GM23338 (cell line): Measurements from ENCODE around the gene NFXL1. TPM values are rescaled to one million over a fixed set of nuclear protein-coding genes. Genes with fewer than 3 reads are reported as not detected.

Experiments used
- ATAC-seq: fragments of 200-7000 bp; cut with Tn5 transposase; 3 replicates; pipeline ENCODE4 v1.9.1; 2020
- DNase-seq: peaks from one replicate; pipeline ENCODE4 v3.0.0-alpha.2; 2015; ENCODE audit warnings: low spot score
- H2AFZ ChIP-seq: fragments of 200-600 bp; sonication (generic); 2 replicates; pipeline ENCODE4 v1.8.0; 2016; ENCODE audit warnings: antibody characterized with exemption, mild to moderate bottlenecking, moderate library complexity
- H3F3A ChIP-seq: fragments of 200-600 bp; sonication (generic); replicated peaks from 2 replicates; pipeline ENCODE4 v1.8.0; 2017; ENCODE audit warnings: antibody characterized with exemption, mixed run types, low read depth
- H3K27ac ChIP-seq: fragments of 200-600 bp; sonication (generic); 2 replicates; pipeline ENCODE4 v1.6.1; 2016; ENCODE audit warnings: low read depth
- H3K27me3 ChIP-seq: fragments of 200-600 bp; sonication (generic); 2 replicates; pipeline ENCODE4 v1.8.0; 2016; ENCODE audit warnings: mild to moderate bottlenecking, mixed run types, moderate library complexity; ENCODE audit not compliant: insufficient read depth
- H3K36me3 ChIP-seq: fragments of 200-600 bp; sonication (generic); 2 replicates; pipeline ENCODE4 v1.8.0; 2016; ENCODE audit warnings: mild to moderate bottlenecking; ENCODE audit not compliant: insufficient read depth
- H3K4me1 ChIP-seq: fragments of 200-600 bp; sonication (generic); 2 replicates; pipeline ENCODE4 v1.8.0; 2016; ENCODE audit warnings: mild to moderate bottlenecking, moderate library complexity; ENCODE audit not compliant: insufficient read depth
- H3K4me2 ChIP-seq: fragments of 200-600 bp; sonication (generic); 2 replicates; pipeline ENCODE4 v1.7.1; 2017; ENCODE audit warnings: mixed run types
- H3K4me3 ChIP-seq: fragments of 200-600 bp; sonication (generic); 2 replicates; pipeline ENCODE4 v1.6.1; 2016; ENCODE audit warnings: mixed run types
- H3K79me2 ChIP-seq: fragments of 200-600 bp; sonication (generic); replicated peaks from 2 replicates; pipeline ENCODE4 v1.8.0; 2017; ENCODE audit warnings: mild to moderate bottlenecking; ENCODE audit not compliant: insufficient read depth
- H3K9me2 ChIP-seq: fragments of 200-600 bp; sonication (generic); 2 replicates; pipeline ENCODE4 v1.8.0; 2017; ENCODE audit not compliant: insufficient read depth
- H4K20me1 ChIP-seq: fragments of 200-600 bp; sonication (generic); replicated peaks from 2 replicates; pipeline ENCODE4 v1.8.0; 2017; ENCODE audit warnings: mild to moderate bottlenecking; ENCODE audit not compliant: insufficient read depth
- H3K27ac Mint-ChIP-seq: 2 replicates; pipeline ENCODE4 v1.8.0; 2020; ENCODE audit warnings: inconsistent platforms, mild to moderate bottlenecking, moderate library complexity, mixed read lengths
- H3K27me3 Mint-ChIP-seq: 3 replicates; pipeline ENCODE4 v1.8.0; 2022; ENCODE audit warnings: low read depth, mild to moderate bottlenecking, moderate library complexity, mixed read lengths, inconsistent platforms; ENCODE audit not compliant: insufficient read depth, poor library complexity
- H3K36me3 Mint-ChIP-seq: 3 replicates; pipeline ENCODE4 v1.8.0; 2021; ENCODE audit warnings: low read depth, mild to moderate bottlenecking, inconsistent platforms, moderate library complexity, mixed read lengths
- H3K4me1 Mint-ChIP-seq: 3 replicates; pipeline ENCODE4 v1.8.0; 2020; ENCODE audit warnings: mild to moderate bottlenecking, inconsistent platforms, mixed read lengths
- H3K4me3 Mint-ChIP-seq: 3 replicates; pipeline ENCODE4 v1.8.0; 2021; ENCODE audit warnings: moderate library complexity, mild to moderate bottlenecking, inconsistent platforms, mixed read lengths
- H3K9me3 Mint-ChIP-seq: 3 replicates; pipeline ENCODE4 v1.8.0; 2020; ENCODE audit warnings: moderate library complexity, mild to moderate bottlenecking, inconsistent platforms, mixed read lengths
- CREB1 ChIP-seq: fragments of 250-450 bp; sonication (Bioruptor Pico); IDR thresholded peaks from 2 replicates; pipeline ENCODE4 v1.5.0; 2020; ENCODE audit warnings: low read depth, mild to moderate bottlenecking, moderate library complexity
- CTCF ChIP-seq, 2 experiments: fragments of 200-600 bp in 1 of 2; sonication (generic) in 1 of 2; conservative IDR thresholded peaks; 2 replicates each; pipeline versions ENCODE4 v1.5.1 to v1.6.1; 2016 to 2017; ENCODE audit warnings: antibody characterized with exemption in 2 of 2, low read depth in 2 of 2, mild to moderate bottlenecking in 2 of 2, moderate library complexity in 1 of 2
- ETS1 ChIP-seq: IDR thresholded peaks from 2 replicates; pipeline ENCODE4 v1.6.1; 2016; ENCODE audit warnings: antibody characterized with exemption
- EZH2phosphoT487 ChIP-seq: fragments of 200-600 bp; sonication (generic); IDR thresholded peaks from one replicate; pipeline ENCODE4 v1.8.1; 2018; ENCODE audit warnings: antibody characterized with exemption; ENCODE audit not compliant: unreplicated experiment
- JUNB ChIP-seq: IDR thresholded peaks from one replicate; pipeline ENCODE4 v1.6.1; 2016; ENCODE audit warnings: antibody characterized with exemption; ENCODE audit not compliant: unreplicated experiment
- NANOG ChIP-seq: IDR thresholded peaks from 2 replicates; pipeline ENCODE4 v1.6.1; 2016; ENCODE audit warnings: antibody characterized with exemption, borderline replicate concordance
- POLR2AphosphoS5 ChIP-seq: IDR thresholded peaks from 2 replicates; pipeline ENCODE4 v1.6.1; 2016; ENCODE audit warnings: antibody characterized with exemption, low read depth
- REST ChIP-seq: IDR thresholded peaks from one replicate; pipeline ENCODE4 v1.6.1; 2018; ENCODE audit warnings: antibody characterized with exemption; ENCODE audit not compliant: unreplicated experiment
- STAT1 ChIP-seq: IDR thresholded peaks from one replicate; pipeline ENCODE4 v1.6.1; 2016; ENCODE audit warnings: antibody characterized with exemption; ENCODE audit not compliant: unreplicated experiment
- ZNF114 ChIP-seq: fragments of 250-450 bp; sonication (Bioruptor Pico); IDR thresholded peaks from 2 replicates; pipeline ENCODE4 v1.5.0; 2020; ENCODE audit warnings: mild to moderate bottlenecking, moderate library complexity
- ZNF331 ChIP-seq: fragments of 250-450 bp; sonication (Bioruptor Pico); IDR thresholded peaks from 2 replicates; pipeline ENCODE4 v1.5.0; 2020; ENCODE audit warnings: low read depth, mild to moderate bottlenecking, moderate library complexity
- ZNF462 ChIP-seq: fragments of 250-450 bp; sonication (Bioruptor Pico); IDR thresholded peaks from 2 replicates; pipeline ENCODE4 v1.5.0; 2020; ENCODE audit warnings: mild to moderate bottlenecking, moderate library complexity
- polyA plus RNA-seq: library from polyadenylated mRNA; unstranded; fragments of >200 nt; fragmentation: Nextera tagmentation; extraction: Ambion mirVana; gene quantifications from 2 replicates; pipeline ENCODE4 v1.2.1, GENCODE V29; 2016
- total RNA-seq: library from RNA; depleted of rRNA; stranded (reverse); fragments of >200 nt; shearing (Covaris generic); gene quantifications from 2 replicates; pipeline ENCODE4 v1.2.3, GENCODE V29; 2014

NFXL1 gene
- total and polyA plus RNA-seq, 2 experiments from 2014 or later, result 19.4 to 31.7 TPM

DNA sequence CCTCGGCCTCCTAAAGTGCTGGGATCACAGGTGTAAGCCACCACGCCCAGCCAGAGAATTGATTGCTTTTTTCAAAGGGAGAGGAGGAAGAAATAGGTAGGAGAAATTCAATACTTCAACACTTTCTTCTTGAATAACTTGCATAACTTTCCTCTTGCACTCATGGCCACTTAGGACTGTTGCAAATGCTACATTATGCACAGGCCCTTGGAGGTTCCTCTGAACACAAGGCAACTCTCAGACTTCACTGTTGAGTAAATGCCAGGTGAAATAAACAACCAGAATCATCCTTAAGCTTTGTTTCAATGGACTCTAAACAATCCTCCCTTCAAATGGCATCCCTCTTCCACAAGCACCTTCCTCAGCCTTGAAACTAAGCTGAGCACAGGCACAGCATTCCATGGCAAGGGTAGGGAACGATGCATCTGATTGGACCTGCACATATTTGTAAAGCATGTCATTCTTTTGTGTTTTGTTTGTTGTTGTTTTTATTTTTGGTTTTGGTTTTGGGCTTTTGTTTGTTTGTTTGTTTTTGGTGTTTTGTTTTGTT lies 104.7 kb downstream of the NFXL1 start:
- no peak overlapping the region for H3K4me2 ChIP-seq
- DNase-seq (no peak), ATAC-seq (no peak)
- no peaks in the 10 kb centered on the region for H3K36me3 ChIP-seq
- Mint-ChIP-seq H3K9me3 (no peaks in the 10 kb centered on the region), H3K27me3 (no peaks in the 10 kb centered on the region), H3K36me3 (no peaks in the 10 kb centered on the region), H3K4me1 (no peaks in the 10 kb centered on the region), H3K4me3 (no peak overlapping the region), H3K27ac (no peak overlapping the region)
- H3K79me2 ChIP-seq, result no peaks in the 10 kb centered on the region
- no peak overlapping the region for H3K4me3 ChIP-seq
- H3K9me2 ChIP-seq, result no peaks in the 10 kb centered on the region
- H4K20me1 ChIP-seq, result no peaks in the 10 kb centered on the region
- no peaks in the 10 kb centered on the region for H3K4me1 ChIP-seq
- no peak overlapping the region for H3K27ac ChIP-seq
- no peaks in the 10 kb centered on the region for H3K27me3 ChIP-seq
- TF ChIP-seq CREB1 (no peak), ZNF331 (CRISPR knock-in tag) (no peak), STAT1 (no peak), CTCF (conservative IDR thresholded peaks at IDR 0.05; ENCODE audit: low read depth in 2 of 2) (no peak), JUNB (no peak), ZNF462 (CRISPR knock-in tag) (no peak), POLR2AphosphoS5 (no peak), EZH2phosphoT487 (no peak), REST (no peak), ZNF114 (CRISPR knock-in tag) (no peak), NANOG (no peak), ETS1 (no peak)
- H2AFZ ChIP-seq, result no peak overlapping the region
- no peaks in the 10 kb centered on the region for H3F3A ChIP-seq
